Measurements from ENCODE around the gene COL4A2.

DNA sequence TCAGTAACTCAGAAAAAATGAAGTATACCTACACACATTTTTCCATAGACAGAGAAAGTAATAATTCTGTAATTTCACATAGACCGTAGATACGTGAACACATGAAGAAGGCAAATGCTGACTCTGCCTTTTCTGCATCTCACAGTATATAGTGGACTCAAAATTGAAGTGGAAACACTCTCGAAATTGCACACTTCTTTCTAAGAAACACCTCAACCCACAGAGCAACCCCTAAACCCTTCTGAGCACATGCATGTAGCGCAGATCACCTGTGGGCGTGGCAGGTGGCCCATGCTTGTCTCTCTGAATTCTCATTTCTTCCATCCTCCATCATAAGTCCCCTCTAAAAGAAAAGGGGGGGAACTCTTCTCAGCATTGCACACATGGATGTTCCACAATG lies 34.9 kb upstream of the COL4A2 start:
- no peak for TF ChIP-seq EZH2 (IDR thresholded peaks at IDR 0.05; ENCODE audit: low read length, unreplicated experiment)
- no peak for TF ChIP-seq CTCF (conservative IDR thresholded peaks at IDR 0.05; ENCODE audit: low read depth, low read length)
